Endodermal cell (in vitro differentiated cells): ENCODE results near the gene GAS6. TPM values are rescaled to one million over a fixed set of nuclear protein-coding genes. Genes with fewer than 3 reads are reported as not detected.

Experiments
- DNase-seq: peaks from one replicate; pipeline ENCODE4 v3.0.0-alpha.2; 2017
- H3K27ac ChIP-seq: 2 replicates; pipeline ENCODE4 v1.5.1; 2013; ENCODE audit warnings: mild to moderate bottlenecking, low read depth, low read length, moderate library complexity
- H3K27me3 ChIP-seq: 2 replicates; pipeline ENCODE4 v1.6.1; 2013; ENCODE audit warnings: mild to moderate bottlenecking, low read length, moderate library complexity; ENCODE audit not compliant: insufficient read depth, control insufficient read depth, poor library complexity, severe bottlenecking
- H3K36me3 ChIP-seq: 2 replicates; pipeline ENCODE4 v1.7.0; 2013; ENCODE audit warnings: mild to moderate bottlenecking, low read length, moderate library complexity; ENCODE audit not compliant: control insufficient read depth, insufficient read depth
- H3K4me1 ChIP-seq: one replicate; pipeline ENCODE4 v1.7.0; 2013; ENCODE audit warnings: low read length; ENCODE audit not compliant: control insufficient read depth, insufficient read depth
- H3K4me3 ChIP-seq: 2 replicates; pipeline ENCODE4 v1.5.1; 2013; ENCODE audit warnings: mild to moderate bottlenecking, low read length, moderate library complexity
- H3K9ac ChIP-seq: 2 replicates; pipeline ENCODE4 v1.6.1; 2013; ENCODE audit warnings: mild to moderate bottlenecking, low read length, moderate library complexity; ENCODE audit not compliant: poor library complexity, severe bottlenecking; ENCODE audit errors: extremely low read depth
- H3K9me3 ChIP-seq: 2 replicates; pipeline ENCODE4 v1.6.1; 2013; ENCODE audit warnings: mild to moderate bottlenecking, low read length, moderate library complexity; ENCODE audit not compliant: control insufficient read depth
- H3K27ac Mint-ChIP-seq: 2 replicates; pipeline ENCODE4 v1.8.0; 2020; ENCODE audit warnings: mixed read lengths
- H3K27me3 Mint-ChIP-seq: 2 replicates; pipeline ENCODE4 v1.8.0; 2021; ENCODE audit warnings: mild to moderate bottlenecking, mixed read lengths; ENCODE audit not compliant: insufficient read depth
- H3K36me3 Mint-ChIP-seq: 2 replicates; pipeline ENCODE4 v1.8.0; 2020; ENCODE audit warnings: low read depth, mixed read lengths
- H3K4me1 Mint-ChIP-seq: 2 replicates; pipeline ENCODE4 v1.8.0; 2020; ENCODE audit warnings: mixed read lengths
- H3K4me3 Mint-ChIP-seq: 2 replicates; pipeline ENCODE4 v1.8.0; 2020; ENCODE audit warnings: mild to moderate bottlenecking, moderate library complexity, mixed read lengths
- H3K9me3 Mint-ChIP-seq: 2 replicates; pipeline ENCODE4 v1.8.0; 2020; ENCODE audit warnings: mild to moderate bottlenecking, mixed read lengths
- WGBS, 2 experiments: methylation state at CpG; one replicate each; pipeline versions ENCODE4 v1.1.5 to v1.1.7; 2013; ENCODE audit warnings: missing lambda C conversion rate in 2 of 2, mixed read lengths in 1 of 2; ENCODE audit not compliant: insufficient coverage in 1 of 2, insufficient read length in 1 of 2; 5-methylcytosine and 5-hydroxymethylcytosine counted together
- total RNA-seq, 2 donors: library from RNA; stranded (reverse); fragmentation: NEBNext Ultra II Directional in 1 of 2; extraction: Animal tissue kit (Norgen Biotek cat#: 25700) in 1 of 2; gene quantifications; 2 replicates in 1 of 2; 3 replicates in 1 of 2; pipeline ENCODE4 v1.2.1, GENCODE V29; 2021
- TF ChIP-seq, protein P1 (sequence below): fragments of 200-600 bp; sonication (generic); conservative IDR thresholded peaks from 2 replicates; pipeline ENCODE4 v1.5.0; 2021; ENCODE audit warnings: antibody characterized with exemption, mild to moderate bottlenecking

Gene GAS6
- total RNA-seq, 2 donors from 2014 or later = 45.7 to 49.6 TPM

DNA sequence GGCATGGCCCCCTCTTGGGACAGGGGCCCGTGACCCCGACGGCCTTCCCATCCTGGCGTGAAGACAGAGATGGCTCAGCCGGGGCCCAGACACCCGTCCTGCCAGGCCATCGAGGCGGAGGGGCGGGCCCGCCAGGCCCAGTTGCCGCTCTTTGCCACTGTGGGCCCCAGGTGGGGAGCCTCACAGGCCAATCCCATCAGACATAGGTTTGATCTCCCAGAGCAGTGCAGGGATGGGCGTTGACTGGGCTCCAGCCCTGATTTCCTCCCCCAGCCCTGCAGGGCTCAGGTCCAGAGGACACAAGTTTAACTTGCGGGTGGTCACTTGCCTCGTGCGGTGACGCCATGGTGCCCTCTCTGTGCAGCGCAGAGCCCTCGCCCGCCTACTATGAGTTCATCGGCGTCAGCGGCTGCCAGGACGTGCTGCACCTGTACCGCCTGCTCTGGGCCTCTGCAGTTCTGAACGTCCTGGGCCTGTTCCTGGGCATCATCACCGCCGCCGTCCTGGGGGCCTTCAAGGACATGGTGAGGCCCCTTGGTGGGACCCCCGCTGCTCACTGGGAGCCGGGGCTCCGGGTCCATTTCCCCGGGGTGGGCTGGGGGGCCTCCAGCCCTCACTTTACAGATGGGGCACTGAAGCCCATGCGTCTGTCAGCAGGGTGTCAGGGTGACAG is 62.5 kb downstream of the GAS6 start:
- no peaks in the 10 kb centered on the region for H3K9me3 ChIP-seq
- H3K9ac ChIP-seq = no peak overlapping the region
- TF ChIP-seq, protein P1, sequence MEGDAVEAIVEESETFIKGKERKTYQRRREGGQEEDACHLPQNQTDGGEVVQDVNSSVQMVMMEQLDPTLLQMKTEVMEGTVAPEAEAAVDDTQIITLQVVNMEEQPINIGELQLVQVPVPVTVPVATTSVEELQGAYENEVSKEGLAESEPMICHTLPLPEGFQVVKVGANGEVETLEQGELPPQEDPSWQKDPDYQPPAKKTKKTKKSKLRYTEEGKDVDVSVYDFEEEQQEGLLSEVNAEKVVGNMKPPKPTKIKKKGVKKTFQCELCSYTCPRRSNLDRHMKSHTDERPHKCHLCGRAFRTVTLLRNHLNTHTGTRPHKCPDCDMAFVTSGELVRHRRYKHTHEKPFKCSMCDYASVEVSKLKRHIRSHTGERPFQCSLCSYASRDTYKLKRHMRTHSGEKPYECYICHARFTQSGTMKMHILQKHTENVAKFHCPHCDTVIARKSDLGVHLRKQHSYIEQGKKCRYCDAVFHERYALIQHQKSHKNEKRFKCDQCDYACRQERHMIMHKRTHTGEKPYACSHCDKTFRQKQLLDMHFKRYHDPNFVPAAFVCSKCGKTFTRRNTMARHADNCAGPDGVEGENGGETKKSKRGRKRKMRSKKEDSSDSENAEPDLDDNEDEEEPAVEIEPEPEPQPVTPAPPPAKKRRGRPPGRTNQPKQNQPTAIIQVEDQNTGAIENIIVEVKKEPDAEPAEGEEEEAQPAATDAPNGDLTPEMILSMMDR = no peak
- Mint-ChIP-seq H3K9me3 (no peaks in the 10 kb centered on the region), H3K4me1 (no peaks in the 10 kb centered on the region), H3K4me3 (no peak overlapping the region), H3K27me3 (no peaks in the 10 kb centered on the region), H3K36me3 (no peaks in the 10 kb centered on the region), H3K27ac (no peak overlapping the region)
- 91 to 95% methylated on average over 11 to 33 of the region's 33 CpGs for WGBS, 2 experiments
- H3K27me3 ChIP-seq = no peaks in the 10 kb centered on the region
- H3K27ac ChIP-seq = peak overlapping the region; percentile 53
- no peaks in the 10 kb centered on the region for H3K36me3 ChIP-seq
- DNase-seq = no peak
- no peaks in the 10 kb centered on the region for H3K4me1 ChIP-seq
- no peak overlapping the region for H3K4me3 ChIP-seq

DNA sequence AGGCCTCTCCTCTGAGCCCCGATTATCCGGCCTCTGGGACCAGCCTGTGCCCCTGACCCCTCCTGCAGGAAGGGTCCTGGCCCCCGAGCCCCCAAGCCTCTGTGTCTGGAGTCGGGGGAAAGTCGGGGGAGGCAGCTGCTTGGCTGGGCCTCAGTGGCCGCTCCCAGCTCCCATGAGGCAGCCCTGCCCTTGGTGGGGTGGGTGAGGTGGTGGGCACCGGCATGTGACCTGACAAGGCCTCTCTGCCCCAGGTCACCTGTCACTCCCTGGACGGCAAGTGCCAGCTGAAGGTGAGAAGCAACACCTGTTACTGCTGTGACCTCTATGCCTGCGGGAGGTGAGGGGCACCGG is 63.3 kb downstream of the GAS6 start:
- WGBS, 2 experiments = 79 to 88% methylated on average over 5 to 10 of the region's 10 CpGs
- no peak overlapping the region for H3K4me3 ChIP-seq
- Mint-ChIP-seq H3K27me3 (no peaks in the 10 kb centered on the region), H3K27ac (no peak overlapping the region), H3K9me3 (no peaks in the 10 kb centered on the region), H3K4me1 (no peaks in the 10 kb centered on the region), H3K4me3 (no peak overlapping the region), H3K36me3 (no peaks in the 10 kb centered on the region)
- no peaks in the 10 kb centered on the region for H3K4me1 ChIP-seq
- no peaks in the 10 kb centered on the region for H3K36me3 ChIP-seq
- TF ChIP-seq, protein P1 = no peak
- no peaks in the 10 kb centered on the region for H3K9me3 ChIP-seq
- H3K9ac ChIP-seq = no peak overlapping the region
- no peak for DNase-seq
- H3K27ac ChIP-seq = no peak overlapping the region
- H3K27me3 ChIP-seq = no peaks in the 10 kb centered on the region

DNA sequence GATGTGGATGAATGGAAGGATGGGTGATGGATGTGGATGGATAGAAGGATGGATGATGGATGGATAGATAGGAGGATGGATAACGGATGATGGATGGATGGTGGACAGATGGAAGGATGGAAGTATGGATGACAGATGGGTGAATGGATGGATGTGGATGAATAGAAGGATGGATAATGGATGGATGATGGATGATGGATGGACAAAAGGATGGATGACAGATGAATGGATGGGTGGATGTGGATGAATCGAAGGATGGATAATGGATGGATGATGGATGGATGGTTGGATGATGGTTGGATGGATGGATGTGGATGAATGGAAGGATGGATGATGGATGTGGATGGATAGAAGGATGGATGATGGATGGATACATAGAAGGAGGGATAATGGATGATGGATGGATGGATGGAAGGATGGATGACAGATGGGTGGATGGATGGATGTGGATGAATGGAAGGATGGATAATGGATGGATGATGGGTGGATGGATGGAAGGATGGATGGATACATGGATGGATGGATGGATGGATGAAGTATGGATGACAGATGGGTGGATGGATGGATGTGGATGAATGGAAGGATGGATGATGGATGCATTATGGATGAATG is 65.6 kb downstream of the GAS6 start:
- H3K9me3 ChIP-seq = no peaks in the 10 kb centered on the region
- Mint-ChIP-seq H3K36me3 (no peaks in the 10 kb centered on the region), H3K4me1 (no peaks in the 10 kb centered on the region), H3K27me3 (no peaks in the 10 kb centered on the region), H3K27ac (no peak overlapping the region), H3K4me3 (no peak overlapping the region), H3K9me3 (no peaks in the 10 kb centered on the region)
- H3K4me3 ChIP-seq = no peak overlapping the region
- no peaks in the 10 kb centered on the region for H3K36me3 ChIP-seq
- H3K27ac ChIP-seq = no peak overlapping the region
- no peak overlapping the region for H3K9ac ChIP-seq
- no peak for DNase-seq
- TF ChIP-seq, protein P1 = no peak
- no peaks in the 10 kb centered on the region for H3K27me3 ChIP-seq
- WGBS, 2 experiments = 81 to 89% methylated on average over 2 of the region's 2 CpGs
- no peaks in the 10 kb centered on the region for H3K4me1 ChIP-seq
